ENCODE results near the gene COL23A1. TPM values are rescaled to one million over a fixed set of nuclear protein-coding genes. Genes with fewer than 3 reads are reported as not detected.
"Not testable (repeated sequence)": the region's sequence is repeated elsewhere in the genome, so short reads cannot be mapped to it uniquely, and the experiment has no call there.

COL23A1 gene
- total RNA-seq, 1 experiment from 2014 or later, result 5.7 TPM

- Histone ChIP-seq H3K9ac (ENCODE audit: low read length) (no peak overlapping the region), H3K27me3 (ENCODE audit: low read length) (no peaks in the 10 kb centered on the region), H4K20me1 (ENCODE audit: insufficient read depth, low read depth, low read length) (0 out of 2 replicates have a peak, but pooled peaks cover 2% of the 10 kb centered on the region), H3K9me3 (ENCODE audit: low read length) (no peaks in the 10 kb centered on the region), H3K36me3 (ENCODE audit: insufficient read depth, low read length) (no peaks in the 10 kb centered on the region), H3K4me1 (ENCODE audit: low read length) (peaks cover 7% of the 10 kb centered on the region), H3K79me2 (ENCODE audit: low read length) (no peaks in the 10 kb centered on the region), H3K4me2 (ENCODE audit: low read depth, low read length, poor library complexity, severe bottlenecking) (no peak overlapping the region), H2AFZ (ENCODE audit: low read length) (no peak overlapping the region), H3K4me3 (ENCODE audit: low read length) (no peak overlapping the region), H3K27ac (ENCODE audit: low read length) (no peak overlapping the region), H3K9me2 (replicated peaks; ENCODE audit: insufficient read depth, low read length) (no peaks in the 10 kb centered on the region)
- DNase-seq, result no peak
Measured at GRCh38 chr5:178370102-178370501, 220.1 kb downstream of the COL23A1 start.

- H3K4me2 ChIP-seq (ENCODE audit: low read depth, low read length, poor library complexity, severe bottlenecking); H3K9me3 ChIP-seq (ENCODE audit: low read length); H3K36me3 ChIP-seq (ENCODE audit: insufficient read depth, low read length); H3K4me3 ChIP-seq (ENCODE audit: low read length); H2AFZ ChIP-seq (ENCODE audit: low read length); H3K4me1 ChIP-seq (ENCODE audit: low read length); H4K20me1 ChIP-seq (ENCODE audit: insufficient read depth, low read depth, low read length); DNase-seq; H3K27ac ChIP-seq (ENCODE audit: low read length); H3K79me2 ChIP-seq (ENCODE audit: low read length); H3K9me2 ChIP-seq (replicated peaks; ENCODE audit: insufficient read depth, low read length); H3K27me3 ChIP-seq (ENCODE audit: low read length); H3K9ac ChIP-seq (ENCODE audit: low read length): not testable (repeated sequence)
Measured at GRCh38 chr5:178369469-178369868, 220.7 kb downstream of the COL23A1 start.

- H3K27me3 ChIP-seq (ENCODE audit: low read length), result no peaks in the 10 kb centered on the region
- no peaks in the 10 kb centered on the region for H3K79me2 ChIP-seq (ENCODE audit: low read length)
- no peaks in the 10 kb centered on the region for H3K36me3 ChIP-seq (ENCODE audit: insufficient read depth, low read length)
- DNase-seq, result no peak
- H3K27ac ChIP-seq (ENCODE audit: low read length), result no peak overlapping the region
- H2AFZ ChIP-seq (ENCODE audit: low read length), result no peak overlapping the region
- peaks cover 7% of the 10 kb centered on the region for H3K4me1 ChIP-seq (ENCODE audit: low read length)
- no peaks in the 10 kb centered on the region for H3K9me2 ChIP-seq (replicated peaks; ENCODE audit: insufficient read depth, low read length)
- no peak overlapping the region for H3K9ac ChIP-seq (ENCODE audit: low read length)
- no peak overlapping the region for H3K4me3 ChIP-seq (ENCODE audit: low read length)
- H3K9me3 ChIP-seq (ENCODE audit: low read length), result no peaks in the 10 kb centered on the region
- no peaks in the 10 kb centered on the region for H4K20me1 ChIP-seq (ENCODE audit: insufficient read depth, low read depth, low read length)
- no peak overlapping the region for H3K4me2 ChIP-seq (ENCODE audit: low read depth, low read length, poor library complexity, severe bottlenecking)
Measured at GRCh38 chr5:178368716-178369300, 221.4 kb downstream of the COL23A1 start.

- Histone ChIP-seq H3K4me2 (ENCODE audit: low read depth, low read length, poor library complexity, severe bottlenecking) (no peak overlapping the region), H4K20me1 (ENCODE audit: insufficient read depth, low read depth, low read length) (no peaks in the 10 kb centered on the region), H3K27ac (ENCODE audit: low read length) (no peak overlapping the region), H3K9me3 (ENCODE audit: low read length) (no peaks in the 10 kb centered on the region), H3K36me3 (ENCODE audit: insufficient read depth, low read length) (no peaks in the 10 kb centered on the region), H3K9ac (ENCODE audit: low read length) (no peak overlapping the region), H3K79me2 (ENCODE audit: low read length) (no peaks in the 10 kb centered on the region), H3K4me1 (ENCODE audit: low read length) (peaks cover 7% of the 10 kb centered on the region), H3K9me2 (replicated peaks; ENCODE audit: insufficient read depth, low read length) (no peaks in the 10 kb centered on the region), H3K27me3 (ENCODE audit: low read length) (no peaks in the 10 kb centered on the region), H3K4me3 (ENCODE audit: low read length) (no peak overlapping the region), H2AFZ (ENCODE audit: low read length) (no peak overlapping the region)
- DNase-seq, result no peak
Measured at GRCh38 chr5:178368274-178368673, 221.9 kb downstream of the COL23A1 start.

- DNase-seq, result no peak
- H3K4me3 ChIP-seq (ENCODE audit: low read length), result no peak overlapping the region
- no peaks in the 10 kb centered on the region for H3K9me2 ChIP-seq (replicated peaks; ENCODE audit: insufficient read depth, low read length)
- H3K4me2 ChIP-seq (ENCODE audit: low read depth, low read length, poor library complexity, severe bottlenecking), result no peak overlapping the region
- no peak overlapping the region for H3K9ac ChIP-seq (ENCODE audit: low read length)
- no peak overlapping the region for H2AFZ ChIP-seq (ENCODE audit: low read length)
- no peaks in the 10 kb centered on the region for H4K20me1 ChIP-seq (ENCODE audit: insufficient read depth, low read depth, low read length)
- no peaks in the 10 kb centered on the region for H3K79me2 ChIP-seq (ENCODE audit: low read length)
- no peaks in the 10 kb centered on the region for H3K9me3 ChIP-seq (ENCODE audit: low read length)
- H3K4me1 ChIP-seq (ENCODE audit: low read length), result peaks cover 7% of the 10 kb centered on the region
- H3K27ac ChIP-seq (ENCODE audit: low read length), result no peak overlapping the region
- no peaks in the 10 kb centered on the region for H3K27me3 ChIP-seq (ENCODE audit: low read length)
- no peaks in the 10 kb centered on the region for H3K36me3 ChIP-seq (ENCODE audit: insufficient read depth, low read length)
Measured at GRCh38 chr5:178367736-178368120, 222.5 kb downstream of the COL23A1 start.

GRCh38 chr5:178366998-178367735 is 223.0 kb downstream of the COL23A1 start:
- no peak overlapping the region for H3K27ac ChIP-seq (ENCODE audit: low read length)
- no peaks in the 10 kb centered on the region for H3K9me2 ChIP-seq (replicated peaks; ENCODE audit: insufficient read depth, low read length)
- no peak for DNase-seq
- H4K20me1 ChIP-seq (ENCODE audit: insufficient read depth, low read depth, low read length), result no peaks in the 10 kb centered on the region
- no peaks in the 10 kb centered on the region for H3K9me3 ChIP-seq (ENCODE audit: low read length)
- no peak overlapping the region for H3K9ac ChIP-seq (ENCODE audit: low read length)
- no peak overlapping the region for H3K4me3 ChIP-seq (ENCODE audit: low read length)
- no peaks in the 10 kb centered on the region for H3K36me3 ChIP-seq (ENCODE audit: insufficient read depth, low read length)
- H3K27me3 ChIP-seq (ENCODE audit: low read length), result no peaks in the 10 kb centered on the region
- peaks cover 7% of the 10 kb centered on the region for H3K4me1 ChIP-seq (ENCODE audit: low read length)
- H3K79me2 ChIP-seq (ENCODE audit: low read length), result no peaks in the 10 kb centered on the region
- no peak overlapping the region for H2AFZ ChIP-seq (ENCODE audit: low read length)
- H3K4me2 ChIP-seq (ENCODE audit: low read depth, low read length, poor library complexity, severe bottlenecking), result no peak overlapping the region

- DNase-seq, result peak; percentile 44
- no peak overlapping the region for H3K27ac ChIP-seq (ENCODE audit: low read length)
- H3K4me3 ChIP-seq (ENCODE audit: low read length), result no peak overlapping the region
- no peak overlapping the region for H3K9ac ChIP-seq (ENCODE audit: low read length)
- H3K4me2 ChIP-seq (ENCODE audit: low read depth, low read length, poor library complexity, severe bottlenecking), result no peak overlapping the region
- no peaks in the 10 kb centered on the region for H3K36me3 ChIP-seq (ENCODE audit: insufficient read depth, low read length)
- H3K27me3 ChIP-seq (ENCODE audit: low read length), result no peaks in the 10 kb centered on the region
- no peaks in the 10 kb centered on the region for H4K20me1 ChIP-seq (ENCODE audit: insufficient read depth, low read depth, low read length)
- no peaks in the 10 kb centered on the region for H3K9me2 ChIP-seq (replicated peaks; ENCODE audit: insufficient read depth, low read length)
- no peak overlapping the region for H2AFZ ChIP-seq (ENCODE audit: low read length)
- no peaks in the 10 kb centered on the region for H3K79me2 ChIP-seq (ENCODE audit: low read length)
- peaks cover 7% of the 10 kb centered on the region for H3K4me1 ChIP-seq (ENCODE audit: low read length)
- no peaks in the 10 kb centered on the region for H3K9me3 ChIP-seq (ENCODE audit: low read length)
Measured at GRCh38 chr5:178365501-178366440, 224.4 kb downstream of the COL23A1 start.

GRCh38 chr5:178364326-178364675 is 225.9 kb downstream of the COL23A1 start:
- Histone ChIP-seq H3K36me3 (ENCODE audit: insufficient read depth, low read length) (no peaks in the 10 kb centered on the region), H3K9me3 (ENCODE audit: low read length) (no peaks in the 10 kb centered on the region), H4K20me1 (ENCODE audit: insufficient read depth, low read depth, low read length) (no peaks in the 10 kb centered on the region), H3K4me2 (ENCODE audit: low read depth, low read length, poor library complexity, severe bottlenecking) (no peak overlapping the region), H3K27me3 (ENCODE audit: low read length) (no peaks in the 10 kb centered on the region), H2AFZ (ENCODE audit: low read length) (no peak overlapping the region), H3K79me2 (ENCODE audit: low read length) (no peaks in the 10 kb centered on the region), H3K4me3 (ENCODE audit: low read length) (no peak overlapping the region), H3K9me2 (replicated peaks; ENCODE audit: insufficient read depth, low read length) (no peaks in the 10 kb centered on the region), H3K27ac (ENCODE audit: low read length) (no peak overlapping the region), H3K4me1 (ENCODE audit: low read length) (peaks cover 7% of the 10 kb centered on the region), H3K9ac (ENCODE audit: low read length) (no peak overlapping the region)
- no peak for DNase-seq
